ENCODE data around the gene NARS2. TPM values are rescaled to one million over a fixed set of nuclear protein-coding genes. Genes with fewer than 3 reads are reported as not detected.

NARS2 gene
- total RNA-seq, 4 donors from 2014 or later = 12.9 to 29.1 (median 18.7) TPM

DNA sequence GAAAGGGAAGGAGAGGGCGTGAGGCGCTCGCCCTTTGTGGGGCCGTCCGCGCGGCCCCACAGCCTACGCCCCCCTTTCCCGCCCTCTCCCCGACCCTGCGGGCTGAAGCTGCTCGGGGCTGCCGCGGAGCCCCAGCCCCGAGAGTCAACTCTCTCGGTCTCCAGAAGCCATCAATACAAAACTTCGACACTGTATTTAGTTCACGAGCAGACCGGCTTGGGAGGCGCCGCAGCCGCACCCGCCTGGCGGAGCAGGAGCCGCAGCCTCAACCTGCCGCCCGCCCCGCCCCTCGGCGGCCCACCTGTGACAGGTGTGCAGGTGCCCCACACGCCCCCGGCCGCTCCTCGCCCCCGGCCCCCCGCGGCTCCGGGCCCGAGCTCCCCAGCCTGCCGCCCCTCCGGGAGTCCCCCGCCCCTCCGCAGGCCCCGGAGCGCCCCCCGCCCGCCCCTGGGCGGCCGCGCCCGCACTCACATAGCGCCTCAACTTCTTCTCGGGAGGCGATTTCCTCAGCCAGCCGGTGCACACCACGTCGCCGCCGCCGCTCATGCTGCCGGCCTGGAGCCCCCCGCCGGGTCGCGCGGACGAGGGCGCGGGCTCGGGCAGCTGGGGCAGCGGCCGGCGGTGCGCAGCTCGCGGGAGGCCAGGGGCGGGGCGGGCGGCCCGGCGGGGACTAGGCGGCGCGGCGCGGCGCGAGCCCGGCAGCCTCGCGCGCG lies 157.3 kb downstream of the NARS2 start, which contains the start of gene GAB2:
GAB2 (minus strand) TSS at position 646 of the 713 bp plus-strand sequence; CDS start at position 546, 100 bp downstream.
- DNase-seq (no peak), ATAC-seq (peak in 1 of 2 donors; percentile 1)
- peak within 1 kb of the TSS; percentile 81 to 96 (median 85) for H3K27ac ChIP-seq

DNA sequence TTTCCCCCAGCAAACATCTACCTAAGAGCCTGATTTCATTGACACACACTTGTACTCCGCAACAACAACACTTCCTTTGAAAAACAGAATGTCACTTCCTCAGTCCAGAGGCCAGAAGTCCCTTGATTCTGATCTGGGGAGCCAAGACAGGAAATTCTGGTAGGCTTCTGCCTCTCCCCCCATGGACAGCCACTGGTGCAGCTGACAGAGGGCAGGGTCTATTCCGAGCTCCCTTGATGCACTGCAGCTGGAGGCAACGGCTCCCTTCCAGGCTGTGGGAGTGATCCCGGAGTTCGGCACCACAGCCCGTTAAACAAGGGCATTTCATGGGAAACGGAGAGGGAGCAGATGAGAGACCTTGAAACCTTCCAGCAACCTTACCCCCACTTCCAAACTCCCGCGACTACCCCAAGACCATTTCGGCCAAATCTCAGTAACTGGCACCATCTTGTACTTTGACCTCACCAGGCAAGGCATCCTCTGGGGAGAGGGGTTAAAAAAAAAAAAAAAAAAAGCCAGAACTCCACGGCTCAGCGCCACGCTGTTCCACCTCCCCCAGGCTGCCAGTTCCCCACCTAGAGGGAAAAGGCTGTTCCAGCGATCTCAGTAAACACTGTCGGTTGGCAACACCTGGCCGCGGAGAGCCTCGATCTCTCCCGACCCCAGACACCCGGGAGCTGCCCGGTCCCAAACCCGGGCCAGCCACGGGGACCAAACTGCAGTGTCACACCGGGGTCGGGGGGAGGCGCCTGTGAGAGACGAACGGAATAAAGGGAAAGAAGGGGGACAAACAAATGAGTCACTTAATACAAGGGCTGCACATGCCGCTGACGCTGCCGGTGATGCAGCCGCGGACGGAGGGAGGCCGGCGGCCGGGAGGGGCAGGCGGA lies 158.1 kb downstream of the NARS2 start:
- H3K27me3 ChIP-seq = peaks cover 0 to 4% (median 0%) of the 10 kb centered on the region in 3 donors
- H3K36me3 ChIP-seq = no peaks in the 10 kb centered on the region
- no peaks in the 10 kb centered on the region for H3K9me3 ChIP-seq
- in situ Hi-C loops (cut with MboI; ENCODE audit: low sequenced_read_pairs in 4 of 4) (loop anchor here (5.0 to 25.0 kb wide), 4 partner anchors 146 to 279 kb away; partner anchors contain the start of gene ALG8 (in 1 of the 4)), intact Hi-C loops (cut with DNase I; ENCODE audit: low total_unique reads) (loop anchor here (1.0 to 5.0 kb wide), 5 partner anchors 146 to 596 kb away; partner anchors contain the start of genes AAMDC, ALG8, INTS4 and KCTD21)
- peak; percentile 63 to 76 for ATAC-seq
- peak overlapping the region; percentile 65 to 82 (median 70) for H3K4me3 ChIP-seq
- peaks cover 15% of the 10 kb centered on the region in 2 donors for H3K4me1 ChIP-seq
- H3K27ac ChIP-seq = peak overlapping the region; percentile 81 to 96 (median 85)
- DNase-seq = peak; percentile 66 to 78
- TF ChIP-seq POLR2A (IDR thresholded peaks at IDR 0.05) = peak; percentile 75 to 92
- TF ChIP-seq, protein P1, sequence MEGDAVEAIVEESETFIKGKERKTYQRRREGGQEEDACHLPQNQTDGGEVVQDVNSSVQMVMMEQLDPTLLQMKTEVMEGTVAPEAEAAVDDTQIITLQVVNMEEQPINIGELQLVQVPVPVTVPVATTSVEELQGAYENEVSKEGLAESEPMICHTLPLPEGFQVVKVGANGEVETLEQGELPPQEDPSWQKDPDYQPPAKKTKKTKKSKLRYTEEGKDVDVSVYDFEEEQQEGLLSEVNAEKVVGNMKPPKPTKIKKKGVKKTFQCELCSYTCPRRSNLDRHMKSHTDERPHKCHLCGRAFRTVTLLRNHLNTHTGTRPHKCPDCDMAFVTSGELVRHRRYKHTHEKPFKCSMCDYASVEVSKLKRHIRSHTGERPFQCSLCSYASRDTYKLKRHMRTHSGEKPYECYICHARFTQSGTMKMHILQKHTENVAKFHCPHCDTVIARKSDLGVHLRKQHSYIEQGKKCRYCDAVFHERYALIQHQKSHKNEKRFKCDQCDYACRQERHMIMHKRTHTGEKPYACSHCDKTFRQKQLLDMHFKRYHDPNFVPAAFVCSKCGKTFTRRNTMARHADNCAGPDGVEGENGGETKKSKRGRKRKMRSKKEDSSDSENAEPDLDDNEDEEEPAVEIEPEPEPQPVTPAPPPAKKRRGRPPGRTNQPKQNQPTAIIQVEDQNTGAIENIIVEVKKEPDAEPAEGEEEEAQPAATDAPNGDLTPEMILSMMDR (IDR thresholded peaks at IDR 0.05 in 4 of 5, conservative IDR thresholded peaks at IDR 0.05 in 1 of 5) = peak; percentile 18 to 45 (median 33)

More for the DNA sequence above, 157.3 kb downstream of the NARS2 start, which contains the start of gene GAB2:
- intact Hi-C loops (cut with DNase I; ENCODE audit: low total_unique reads) (loop anchor here (1.0 to 5.0 kb wide), 5 partner anchors 145 to 597 kb away; partner anchors contain the start of genes AAMDC, ALG8, INTS4 and KCTD21), in situ Hi-C loops (cut with MboI; ENCODE audit: low sequenced_read_pairs in 4 of 4) (loop anchor here (5.0 to 25.0 kb wide), 4 partner anchors 145 to 280 kb away; partner anchors contain the start of gene ALG8 (in 1 of the 4))
- H3K4me1 ChIP-seq = peaks cover 15% of the 10 kb centered on the region in 2 donors
- peaks cover 0 to 4% (median 0%) of the 10 kb centered on the region in 3 donors for H3K27me3 ChIP-seq
- H3K4me3 ChIP-seq = peak within 1 kb of the TSS; percentile 66 to 82 (median 78)
- H3K9me3 ChIP-seq = no peaks in the 10 kb centered on the region
- no peaks in the 10 kb centered on the region for H3K36me3 ChIP-seq
- TF ChIP-seq POLR2A (IDR thresholded peaks at IDR 0.05) = no peak
- TF ChIP-seq, protein P1 (IDR thresholded peaks at IDR 0.05 in 4 of 5, conservative IDR thresholded peaks at IDR 0.05 in 1 of 5) = no peak

DNA sequence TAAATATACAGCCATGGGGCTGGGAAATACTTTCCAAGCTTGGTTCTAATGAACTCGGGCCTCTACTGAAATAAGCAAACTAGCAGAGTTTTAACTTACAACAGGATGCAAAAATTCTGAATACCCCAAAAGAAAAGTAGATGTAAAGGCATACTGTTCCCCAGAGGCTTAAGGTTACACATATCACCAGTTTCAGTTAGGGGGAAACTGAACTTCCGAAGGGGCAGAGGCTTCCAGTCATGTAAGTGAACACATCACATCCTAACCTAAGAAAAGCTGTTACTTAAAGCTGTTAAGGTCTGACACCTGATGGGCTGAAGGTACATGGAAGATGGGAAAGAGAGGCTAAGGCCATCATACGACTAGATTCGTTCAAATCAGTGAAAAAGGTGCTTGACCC lies 159.3 kb downstream of the NARS2 start:
- H3K36me3 ChIP-seq = no peaks in the 10 kb centered on the region
- H3K4me1 ChIP-seq = peaks cover 11 to 12% of the 10 kb centered on the region in 2 donors
- peaks cover 0 to 4% (median 0%) of the 10 kb centered on the region in 3 donors for H3K27me3 ChIP-seq
- peak overlapping the region; percentile 81 to 96 (median 85) for H3K27ac ChIP-seq
- in situ Hi-C loops (cut with MboI; ENCODE audit: low sequenced_read_pairs in 4 of 4) = loop anchor here (5.0 to 25.0 kb wide), 4 partner anchors 147 to 278 kb away; partner anchors contain the start of gene ALG8 (in 1 of the 4)
- ATAC-seq (no peak), DNase-seq (no peak)
- no peak for TF ChIP-seq POLR2A (IDR thresholded peaks at IDR 0.05)
- TF ChIP-seq, protein P1 (IDR thresholded peaks at IDR 0.05 in 4 of 5, conservative IDR thresholded peaks at IDR 0.05 in 1 of 5) = no peak
- intact Hi-C loops (cut with DNase I; ENCODE audit: low total_unique reads) = loop anchor here (5.0 kb wide), 3 partner anchors 147 to 423 kb away; partner anchors contain the start of genes ALG8 and INTS4
- H3K4me3 ChIP-seq = no peak overlapping the region
- no peaks in the 10 kb centered on the region for H3K9me3 ChIP-seq
